GM23248 (cell line): ENCODE results near the gene DST. TPM values are rescaled to one million over a fixed set of nuclear protein-coding genes. Genes with fewer than 3 reads are reported as not detected.
A peak's percentile ranks its signal among the peaks of the same experiment; 100 is the strongest.

Source experiments
- DNase-seq: peaks from one replicate; pipeline ENCODE4 v3.0.0-alpha.2; 2015
- H2AFZ ChIP-seq: fragments of 200-600 bp; sonication (generic); 2 replicates; pipeline ENCODE4 v1.6.1; 2016; ENCODE audit warnings: antibody characterized with exemption
- H3F3A ChIP-seq: fragments of 200-600 bp; sonication (generic); 2 replicates; pipeline ENCODE4 v1.6.1; 2016; ENCODE audit warnings: mild to moderate bottlenecking, antibody characterized with exemption, mixed run types; ENCODE audit not compliant: insufficient read depth
- H3K27ac ChIP-seq: fragments of 200-600 bp; sonication (generic); 2 replicates; pipeline ENCODE4 v1.5.1; 2016; ENCODE audit warnings: mild to moderate bottlenecking
- H3K27me3 ChIP-seq: fragments of 200-600 bp; sonication (generic); replicated peaks from 2 replicates; pipeline ENCODE4 v1.6.1; 2016; ENCODE audit warnings: mild to moderate bottlenecking; ENCODE audit not compliant: insufficient read depth
- H3K36me3 ChIP-seq: fragments of 200-600 bp; sonication (generic); 2 replicates; pipeline ENCODE4 v1.6.1; 2016; ENCODE audit warnings: low read depth, mild to moderate bottlenecking
- H3K4me1 ChIP-seq: fragments of 200-600 bp; sonication (generic); 2 replicates; pipeline ENCODE4 v1.6.1; 2016; ENCODE audit warnings: mild to moderate bottlenecking; ENCODE audit not compliant: insufficient read depth
- H3K4me2 ChIP-seq: fragments of 200-600 bp; sonication (generic); one replicate; pipeline ENCODE4 v1.6.1; 2016; ENCODE audit warnings: mild to moderate bottlenecking; ENCODE audit not compliant: unreplicated experiment
- H3K4me3 ChIP-seq: fragments of 200-600 bp; sonication (generic); 2 replicates; pipeline ENCODE4 v1.5.1; 2016; ENCODE audit warnings: mild to moderate bottlenecking
- H3K79me2 ChIP-seq: fragments of 200-600 bp; sonication (generic); 2 replicates; pipeline ENCODE4 v1.6.1; 2016; ENCODE audit warnings: mild to moderate bottlenecking; ENCODE audit not compliant: insufficient read depth
- H3K9ac ChIP-seq: fragments of 200-600 bp; sonication (generic); 2 replicates; pipeline ENCODE4 v1.6.1; 2016; ENCODE audit warnings: mild to moderate bottlenecking
- H3K9me2 ChIP-seq: fragments of 200-600 bp; sonication (generic); 2 replicates; pipeline ENCODE4 v1.6.1; 2016; ENCODE audit warnings: mixed run types, mild to moderate bottlenecking, moderate library complexity; ENCODE audit not compliant: insufficient read depth
- H3K9me3 ChIP-seq: fragments of 200-600 bp; sonication (generic); one replicate; pipeline ENCODE4 v1.6.1; 2017; ENCODE audit warnings: low read depth
- H4K20me1 ChIP-seq: fragments of 200-600 bp; sonication (generic); 2 replicates; pipeline ENCODE4 v1.6.0; 2016; ENCODE audit not compliant: insufficient read depth
- EZH2 ChIP-seq: fragments of 200-600 bp; sonication (generic); IDR thresholded peaks from 2 replicates; pipeline ENCODE4 v1.6.1; 2018; ENCODE audit warnings: antibody characterized with exemption, mild to moderate bottlenecking; ENCODE audit not compliant: insufficient read depth, poor library complexity, severe bottlenecking
- EZH2phosphoT487 ChIP-seq: fragments of 200-600 bp; sonication (generic); IDR thresholded peaks from 2 replicates; pipeline ENCODE4 v1.6.1; 2018; ENCODE audit warnings: antibody characterized with exemption, moderate library complexity, mild to moderate bottlenecking, low read depth; ENCODE audit not compliant: insufficient read depth
- WGBS, 2 experiments: methylation state at CpG; one replicate each; pipeline ENCODE4 v1.1.6; 2015 to 2017; ENCODE audit warnings: low lambda C conversion rate in 2 of 2, low coverage in 1 of 2; ENCODE audit errors: missing lambda C conversion rate in 2 of 2; 5-methylcytosine and 5-hydroxymethylcytosine counted together
- in situ Hi-C: fragments of 300-500 bp; cut with MboI; formaldehyde crosslinking; loops from 2 replicates; pipeline ENCODE4 v1.15.0; 2020
- polyA plus RNA-seq: library from polyadenylated mRNA; unstranded; fragments of >200 nt; fragmentation: Nextera tagmentation; extraction: Ambion mirVana; gene quantifications from 2 replicates; pipeline ENCODE4 v1.2.1, GENCODE V29; 2016
- total RNA-seq: library from RNA; depleted of rRNA; stranded (reverse); fragments of >200 nt; shearing (Covaris generic); gene quantifications from 2 replicates; pipeline ENCODE4 v1.2.3, GENCODE V29; 2014; rRNA removed

Gene DST
- total RNA-seq (322 and 411 TPM in 2 replicates), polyA plus RNA-seq (142 and 181 TPM in 2 replicates)

- no peaks in the 10 kb centered on the region for H4K20me1 ChIP-seq
- no peaks in the 10 kb centered on the region for H3K9me2 ChIP-seq
- H3K36me3 ChIP-seq: peaks cover 75% of the 10 kb centered on the region
- 30 to 33% methylated on average over 7 of the region's 7 CpGs for WGBS, 2 experiments
- peak within 1 kb of the TSS; percentile 79 for H3K27ac ChIP-seq
- no peaks in the 10 kb centered on the region for H3K27me3 ChIP-seq
- peak; percentile 93 for DNase-seq
- no peak within 1 kb of the TSS for H2AFZ ChIP-seq
- H3K9ac ChIP-seq: peak within 1 kb of the TSS; percentile 49
- TF ChIP-seq EZH2 (no peak), EZH2phosphoT487 (no peak)
- peaks cover 82% of the 10 kb centered on the region for H3K79me2 ChIP-seq
- H3F3A ChIP-seq: peaks cover 69% of the 10 kb centered on the region
- peak within 1 kb of the TSS; percentile 80 for H3K4me2 ChIP-seq
- H3K4me1 ChIP-seq: peaks cover 36% of the 10 kb centered on the region
- in situ Hi-C loops: loop anchor here (5.0 to 25.0 kb wide), 3 partner anchors 55 to 670 kb away; partner anchors contain the start of gene PRIM2
- H3K4me3 ChIP-seq: peak within 1 kb of the TSS; percentile 43
- H3K9me3 ChIP-seq: no peaks in the 10 kb centered on the region
Observed at GRCh38 chr6:56642366-56643261, at the start of gene DST. DST (minus strand) TSS chr6:56642889.

GRCh38 chr6:56691814-56692213 is 49.1 kb upstream of the DST start:
- Histone ChIP-seq H3K27ac (peak overlapping the region; percentile 92), H3K79me2 (peaks cover 81% of the 10 kb centered on the region), H3K4me1 (peaks cover 85% of the 10 kb centered on the region), H3K9me3 (no peaks in the 10 kb centered on the region), H3K27me3 (no peaks in the 10 kb centered on the region), H3K36me3 (0 out of 2 replicates have a peak, but pooled peaks cover 4% of the 10 kb centered on the region), H3F3A (peaks cover 93% of the 10 kb centered on the region), H3K9ac (peak overlapping the region; percentile 82), H3K4me2 (peak overlapping the region; percentile 99), H2AFZ (no peak overlapping the region), H4K20me1 (no peaks in the 10 kb centered on the region), H3K4me3 (peak overlapping the region; percentile 74), H3K9me2 (no peaks in the 10 kb centered on the region)
- DNase-seq: peak; percentile 26
- 0 to 2% methylated on average over 1 of the region's 1 CpG for WGBS, 2 experiments
- no peak for TF ChIP-seq EZH2phosphoT487
- TF ChIP-seq EZH2: no peak
- in situ Hi-C loops: no loop called here

GRCh38 chr6:56691286-56691595 is 48.6 kb upstream of the DST start:
- peaks cover 81% of the 10 kb centered on the region for H3K79me2 ChIP-seq

GRCh38 chr6:56690519-56691285 is 48.0 kb upstream of the DST start:
- Histone ChIP-seq H3K27ac (peak overlapping the region; percentile 92), H3K9me3 (no peaks in the 10 kb centered on the region), H3K27me3 (no peaks in the 10 kb centered on the region), H3K4me2 (peak overlapping the region; percentile 99), H3K9ac (peak overlapping the region; percentile 82), H3K4me1 (peaks cover 90% of the 10 kb centered on the region), H3K36me3 (no peaks in the 10 kb centered on the region), H4K20me1 (no peaks in the 10 kb centered on the region), H2AFZ (no peak overlapping the region), H3K4me3 (peak overlapping the region; percentile 74), H3K79me2 (peaks cover 81% of the 10 kb centered on the region), H3F3A (peaks cover 93% of the 10 kb centered on the region), H3K9me2 (no peaks in the 10 kb centered on the region)
- TF ChIP-seq EZH2: no peak
- no peak for TF ChIP-seq EZH2phosphoT487
- 17 to 18% methylated on average over 4 of the region's 4 CpGs for WGBS, 2 experiments
- peak; percentile 89 for DNase-seq
- in situ Hi-C loops: no loop called here

More at GRCh38 chr6:56691286-56691595, 48.6 kb upstream of the DST start:
- peak overlapping the region; percentile 92 for H3K27ac ChIP-seq
- H3K36me3 ChIP-seq: 0 out of 2 replicates have a peak, but pooled peaks cover 1% of the 10 kb centered on the region
- in situ Hi-C loops: no loop called here
- TF ChIP-seq EZH2: no peak
- TF ChIP-seq EZH2phosphoT487: no peak
- no peaks in the 10 kb centered on the region for H3K9me3 ChIP-seq
- no peaks in the 10 kb centered on the region for H3K27me3 ChIP-seq
- no peak overlapping the region for H2AFZ ChIP-seq
- H3K9me2 ChIP-seq: no peaks in the 10 kb centered on the region
- peak; percentile 16 for DNase-seq
- peak overlapping the region; percentile 99 for H3K4me2 ChIP-seq
- H3F3A ChIP-seq: peaks cover 93% of the 10 kb centered on the region
- H3K9ac ChIP-seq: peak overlapping the region; percentile 82
- WGBS, 2 experiments: 19 to 25% methylated on average over 2 of the region's 2 CpGs
- peaks cover 90% of the 10 kb centered on the region for H3K4me1 ChIP-seq
- H3K4me3 ChIP-seq: peak overlapping the region; percentile 74
- no peaks in the 10 kb centered on the region for H4K20me1 ChIP-seq
